Occipital lobe (tissue), 2 donors: Measurements from ENCODE around the gene CELSR2. TPM values are rescaled to one million over a fixed set of nuclear protein-coding genes. Genes with fewer than 3 reads are reported as not detected.
A peak's percentile ranks its signal among the peaks of the same experiment; 100 is the strongest.

Source experiments
- DNase-seq: peaks from one replicate; lab custom pipeline; 2025; lab: John Stamatoyannopoulos, UW
- total RNA-seq: library from RNA; depleted of rRNA; stranded (reverse); fragments of >200 nt; gene quantifications from one replicate; pipeline ENCODE4 v1.2.3, GENCODE V29; 2014

The CELSR2 gene
- total RNA-seq, 1 donor from 2014 or later = 41.8 TPM

DNA sequence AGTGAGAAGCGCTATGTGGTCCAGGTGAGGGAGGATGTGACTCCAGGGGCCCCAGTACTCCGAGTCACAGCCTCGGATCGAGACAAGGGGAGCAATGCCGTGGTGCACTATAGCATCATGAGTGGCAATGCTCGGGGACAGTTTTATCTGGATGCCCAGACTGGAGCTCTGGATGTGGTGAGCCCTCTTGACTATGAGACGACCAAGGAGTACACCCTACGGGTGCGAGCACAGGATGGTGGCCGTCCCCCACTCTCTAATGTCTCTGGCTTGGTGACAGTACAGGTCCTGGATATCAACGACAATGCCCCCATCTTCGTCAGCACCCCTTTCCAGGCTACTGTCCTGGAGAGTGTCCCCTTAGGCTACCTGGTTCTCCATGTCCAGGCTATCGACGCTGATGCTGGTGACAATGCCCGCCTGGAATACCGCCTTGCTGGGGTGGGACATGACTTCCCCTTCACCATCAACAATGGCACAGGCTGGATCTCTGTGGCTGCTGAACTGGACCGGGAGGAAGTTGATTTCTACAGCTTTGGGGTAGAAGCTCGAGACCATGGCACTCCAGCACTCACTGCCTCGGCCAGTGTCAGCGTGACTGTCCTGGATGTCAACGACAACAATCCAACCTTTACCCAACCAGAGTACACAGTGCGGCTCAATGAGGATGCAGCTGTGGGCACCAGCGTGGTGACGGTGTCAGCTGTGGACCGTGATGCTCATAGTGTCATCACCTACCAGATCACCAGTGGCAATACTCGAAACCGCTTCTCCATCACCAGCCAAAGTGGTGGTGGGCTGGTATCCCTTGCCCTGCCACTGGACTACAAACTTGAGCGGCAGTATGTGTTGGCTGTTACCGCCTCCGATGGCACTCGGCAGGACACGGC lies 2.2 kb downstream of the CELSR2 start:
- DNase-seq = no peak

- no peak for DNase-seq
Observed at GRCh38 chr1:109252167-109252892, 3.0 kb downstream of the CELSR2 start.

DNA sequence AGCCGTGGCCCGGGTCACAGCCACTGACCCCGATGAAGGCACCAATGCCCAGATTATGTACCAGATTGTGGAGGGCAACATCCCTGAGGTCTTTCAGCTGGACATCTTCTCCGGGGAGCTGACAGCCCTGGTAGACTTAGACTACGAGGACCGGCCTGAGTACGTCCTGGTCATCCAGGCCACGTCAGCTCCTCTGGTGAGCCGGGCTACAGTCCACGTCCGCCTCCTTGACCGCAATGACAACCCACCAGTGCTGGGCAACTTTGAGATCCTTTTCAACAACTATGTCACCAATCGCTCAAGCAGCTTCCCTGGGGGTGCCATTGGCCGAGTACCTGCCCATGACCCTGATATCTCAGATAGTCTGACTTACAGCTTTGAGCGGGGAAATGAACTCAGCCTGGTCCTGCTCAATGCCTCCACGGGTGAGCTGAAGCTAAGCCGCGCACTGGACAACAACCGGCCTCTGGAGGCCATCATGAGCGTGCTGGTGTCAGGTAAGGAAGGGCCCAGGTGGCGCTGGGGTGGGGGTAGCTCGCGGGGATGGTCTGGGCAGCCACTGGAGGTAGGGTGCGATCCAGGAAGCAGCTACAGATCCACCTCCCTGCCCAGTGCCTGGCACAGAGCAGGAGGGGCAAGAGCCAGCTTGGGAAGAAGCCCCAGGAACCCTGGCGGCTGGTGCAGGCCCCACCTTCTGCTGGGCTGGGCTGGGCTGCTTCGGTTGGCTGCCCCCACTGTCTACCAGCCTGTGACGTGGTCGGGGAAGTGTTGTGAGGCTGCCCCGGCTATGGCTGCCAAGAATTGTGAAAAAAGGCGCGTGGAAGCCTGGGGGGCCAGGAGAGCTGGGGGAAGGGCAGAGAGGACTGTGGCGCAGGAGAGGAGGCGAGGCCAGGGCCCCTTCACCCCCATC lies 3.8 kb downstream of the CELSR2 start:
- peak; percentile 81 for DNase-seq

DNA sequence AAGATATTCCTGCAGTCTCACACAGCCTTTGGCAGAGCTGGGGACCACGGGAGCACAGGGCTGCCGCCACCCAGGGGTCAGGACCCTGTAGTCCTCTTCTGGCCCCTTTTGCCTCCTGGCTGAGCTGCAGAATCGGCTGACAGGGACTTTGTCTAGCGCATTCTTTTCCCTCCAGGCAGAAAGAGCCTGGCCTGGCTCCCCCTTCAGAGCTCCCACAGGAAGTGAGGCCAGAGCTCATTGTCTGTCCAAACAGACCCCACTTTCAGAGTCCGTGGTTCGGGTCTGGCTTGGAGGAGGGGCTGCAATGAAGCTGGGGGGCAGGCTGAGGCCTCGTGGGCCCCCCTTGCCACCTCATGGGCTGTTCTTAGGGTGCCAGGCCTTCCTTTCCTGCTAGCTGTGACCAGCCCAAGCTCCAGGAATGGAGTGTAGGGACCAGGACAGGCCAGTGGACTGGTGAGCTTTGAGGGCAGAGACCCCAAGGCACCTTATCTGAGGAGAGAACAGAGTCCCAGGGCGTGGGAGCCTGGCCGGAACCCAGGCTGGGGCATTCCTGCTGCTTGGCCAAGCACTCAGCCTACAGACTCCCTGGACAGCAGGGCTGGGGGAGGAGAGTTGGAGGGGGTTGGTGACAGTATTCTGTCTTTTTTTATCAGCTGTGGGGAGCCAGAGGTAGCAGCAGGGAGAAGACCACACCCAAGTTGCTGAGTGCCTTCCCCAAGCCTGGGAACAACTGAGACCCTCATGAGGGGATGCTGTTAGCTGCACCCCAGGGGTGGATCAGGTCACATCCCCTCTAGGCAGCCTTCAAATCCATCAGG lies 4.7 kb downstream of the CELSR2 start:
- DNase-seq = no peak

DNA sequence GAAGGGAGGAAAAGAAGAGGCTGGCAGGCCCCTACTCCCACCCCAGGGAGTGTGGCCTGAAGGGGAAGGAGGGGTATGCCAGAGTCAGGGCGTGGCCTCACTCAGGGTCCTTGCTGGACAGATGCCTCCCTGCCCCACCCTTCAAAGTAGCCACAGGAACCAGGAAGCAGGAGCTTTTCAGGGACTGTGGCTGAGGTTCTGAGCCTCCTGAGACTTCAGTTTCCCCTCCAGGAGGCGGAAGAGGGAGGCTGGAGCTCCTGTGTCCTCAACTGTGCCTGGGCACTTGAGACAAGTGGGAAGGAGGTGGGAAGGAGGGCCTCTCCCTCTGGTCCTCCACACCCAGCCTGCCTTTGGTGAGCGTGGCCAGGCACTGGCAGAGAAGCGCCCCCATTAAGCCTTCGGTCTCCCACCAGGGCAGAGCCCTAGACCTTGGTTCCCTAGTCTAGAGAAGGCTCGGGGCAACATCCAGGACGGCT lies 5.3 kb downstream of the CELSR2 start:
- DNase-seq = no peak

GRCh38 chr1:109255097-109255651 lies 5.8 kb downstream of the CELSR2 start:
- no peak for DNase-seq

DNA sequence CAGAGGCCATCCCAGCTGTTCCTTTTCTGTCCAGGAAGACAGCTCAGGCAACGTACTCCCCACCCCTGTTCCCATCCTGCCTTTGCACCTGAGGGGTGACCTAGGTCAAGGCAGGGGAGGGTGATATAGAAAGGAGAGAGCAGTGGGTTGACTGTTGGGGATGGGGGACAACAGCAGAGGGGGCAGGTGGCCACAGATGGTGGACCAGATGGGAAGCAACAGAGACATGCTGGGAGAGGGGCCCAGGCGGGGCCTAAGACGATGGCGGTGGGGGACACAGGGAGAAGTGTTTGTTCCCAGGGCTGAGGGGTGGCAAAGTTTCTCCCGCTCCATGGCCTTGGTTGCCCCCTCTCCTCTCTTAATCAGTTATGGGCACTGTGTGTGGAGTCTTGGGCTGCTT lies 6.3 kb downstream of the CELSR2 start:
- no peak for DNase-seq

GRCh38 chr1:109256085-109256484 lies 6.7 kb downstream of the CELSR2 start:
- no peak for DNase-seq

DNA sequence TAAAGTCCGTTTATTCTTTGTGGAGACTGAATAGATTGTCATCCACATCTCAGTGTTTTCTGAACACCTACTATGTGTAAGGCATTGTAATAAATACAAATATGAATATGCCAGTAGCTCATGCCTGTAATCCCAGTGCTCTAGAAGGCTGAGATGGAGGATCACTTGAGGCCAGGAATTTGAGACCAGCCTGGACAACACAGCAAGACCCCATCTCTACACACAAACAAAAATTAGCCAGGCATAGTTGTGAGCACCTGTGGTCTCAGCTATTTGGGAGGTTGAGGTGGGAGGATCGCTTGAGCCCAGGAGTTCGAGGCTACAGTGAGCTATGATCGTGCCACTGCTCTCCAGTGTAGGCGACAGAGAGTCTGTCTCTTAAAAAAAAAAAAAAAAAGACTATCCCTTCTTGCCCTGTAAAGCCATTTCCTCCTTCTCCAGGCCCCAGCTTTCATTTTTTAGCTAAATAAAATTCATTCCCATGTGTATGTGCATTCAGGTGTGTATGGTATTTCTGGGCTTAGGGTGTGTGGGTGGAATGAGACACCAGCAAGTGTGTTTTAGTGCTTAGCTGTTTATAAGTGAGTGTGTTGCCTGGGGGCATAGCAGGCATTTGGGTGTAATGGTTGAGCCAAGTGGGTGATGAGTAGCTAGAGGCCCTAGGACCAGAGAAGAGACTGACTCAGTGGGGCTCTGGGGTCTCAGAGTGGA lies 7.8 kb downstream of the CELSR2 start:
- DNase-seq = no peak

- no peak for DNase-seq
Observed at GRCh38 chr1:109257682-109258421, 8.5 kb downstream of the CELSR2 start.

DNA sequence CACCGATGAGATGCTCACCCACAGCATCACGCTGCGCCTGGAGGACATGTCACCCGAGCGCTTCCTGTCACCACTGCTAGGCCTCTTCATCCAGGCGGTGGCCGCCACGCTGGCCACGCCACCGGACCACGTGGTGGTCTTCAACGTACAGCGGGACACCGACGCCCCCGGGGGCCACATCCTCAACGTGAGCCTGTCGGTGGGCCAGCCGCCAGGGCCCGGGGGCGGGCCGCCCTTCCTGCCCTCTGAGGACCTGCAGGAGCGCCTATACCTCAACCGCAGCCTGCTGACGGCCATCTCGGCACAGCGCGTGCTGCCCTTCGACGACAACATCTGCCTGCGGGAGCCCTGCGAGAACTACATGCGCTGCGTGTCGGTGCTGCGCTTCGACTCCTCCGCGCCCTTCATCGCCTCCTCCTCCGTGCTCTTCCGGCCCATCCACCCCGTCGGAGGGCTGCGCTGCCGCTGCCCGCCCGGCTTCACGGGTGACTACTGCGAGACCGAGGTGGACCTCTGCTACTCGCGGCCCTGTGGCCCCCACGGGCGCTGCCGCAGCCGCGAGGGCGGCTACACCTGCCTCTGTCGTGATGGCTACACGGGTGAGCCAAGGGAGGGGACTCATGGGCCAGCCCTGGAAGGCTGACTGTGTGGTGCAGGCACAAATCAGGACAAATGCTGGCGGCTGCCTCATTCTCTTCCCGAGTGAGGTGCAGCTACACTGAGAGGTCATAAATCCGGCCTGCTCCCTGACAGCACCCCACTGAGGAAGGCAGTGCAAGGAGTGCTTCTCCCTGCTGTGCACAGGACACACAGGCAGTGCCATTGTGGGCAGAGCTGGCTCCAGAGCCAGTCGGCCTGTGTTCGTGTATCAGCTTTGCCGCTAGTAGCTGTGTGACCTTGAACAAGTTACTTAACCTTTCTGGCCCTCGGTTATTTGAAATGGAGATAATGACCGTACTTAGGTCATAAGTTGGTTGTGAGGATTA lies 9.4 kb downstream of the CELSR2 start:
- no peak for DNase-seq

DNA sequence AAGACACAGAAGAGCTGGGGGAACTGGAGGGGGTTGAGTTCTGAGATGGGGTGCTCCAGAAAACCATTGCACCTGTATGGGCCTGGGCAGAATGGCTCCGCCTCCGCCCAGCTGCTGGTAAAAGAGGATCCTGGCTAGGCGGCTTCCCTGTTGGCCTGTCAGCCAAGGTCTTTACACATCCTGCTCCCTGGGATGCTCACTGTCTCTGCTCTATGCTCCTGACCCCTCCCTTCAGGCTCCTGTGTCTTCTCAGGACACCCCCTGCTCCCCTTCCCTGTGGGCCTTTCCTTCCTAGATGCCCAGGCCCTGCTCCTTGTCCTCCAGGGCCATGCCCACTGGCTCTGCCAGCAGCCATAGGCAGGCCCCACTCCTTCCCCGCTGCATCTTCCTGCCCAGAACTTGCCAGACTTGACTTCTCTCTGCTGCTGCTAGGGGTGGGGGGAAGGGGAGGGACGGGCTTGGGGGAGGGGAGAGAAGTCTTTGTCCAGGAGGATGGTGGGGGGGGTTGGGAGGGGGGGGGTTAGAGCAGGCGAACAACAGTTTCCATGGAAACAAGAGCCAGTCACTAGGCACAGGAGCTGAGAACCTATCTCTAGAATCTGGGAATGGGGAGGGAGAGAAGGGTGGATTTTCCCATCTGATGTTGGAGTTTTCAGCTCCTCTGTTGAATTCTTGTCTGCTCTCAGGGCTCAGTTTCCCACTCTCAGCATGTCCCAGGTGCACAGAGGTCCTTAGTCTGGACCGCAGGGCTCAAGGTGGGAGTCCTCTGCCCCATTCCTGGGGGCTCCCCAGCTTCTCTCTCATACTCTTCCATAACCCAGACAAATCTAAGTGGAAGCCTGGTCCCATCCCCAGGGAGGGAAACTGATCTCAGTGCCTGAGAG lies 10.6 kb downstream of the CELSR2 start:
- DNase-seq = no peak

- no peak for DNase-seq
Observed at GRCh38 chr1:109261006-109261405, 11.7 kb downstream of the CELSR2 start.

DNA sequence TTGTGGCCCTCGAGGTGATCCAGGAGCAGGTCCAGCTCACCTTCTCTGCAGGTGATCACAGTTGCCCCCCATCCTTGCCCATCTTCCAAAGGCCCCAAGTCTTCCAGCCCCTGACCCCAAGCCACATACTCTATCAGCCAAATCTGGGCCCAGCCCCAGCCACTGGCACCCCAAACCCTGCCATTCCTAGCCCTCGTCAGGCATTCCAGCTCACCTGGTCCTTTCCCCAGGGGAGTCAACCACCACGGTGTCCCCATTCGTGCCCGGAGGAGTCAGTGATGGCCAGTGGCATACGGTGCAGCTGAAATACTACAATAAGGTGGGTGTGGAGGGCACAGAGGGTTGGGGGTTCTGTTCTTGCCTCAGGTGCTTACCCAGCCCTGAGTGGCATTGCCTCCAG lies 12.2 kb downstream of the CELSR2 start:
- no peak for DNase-seq

- DNase-seq = no peak
Observed at GRCh38 chr1:109262231-109263055, 13.1 kb downstream of the CELSR2 start.

DNA sequence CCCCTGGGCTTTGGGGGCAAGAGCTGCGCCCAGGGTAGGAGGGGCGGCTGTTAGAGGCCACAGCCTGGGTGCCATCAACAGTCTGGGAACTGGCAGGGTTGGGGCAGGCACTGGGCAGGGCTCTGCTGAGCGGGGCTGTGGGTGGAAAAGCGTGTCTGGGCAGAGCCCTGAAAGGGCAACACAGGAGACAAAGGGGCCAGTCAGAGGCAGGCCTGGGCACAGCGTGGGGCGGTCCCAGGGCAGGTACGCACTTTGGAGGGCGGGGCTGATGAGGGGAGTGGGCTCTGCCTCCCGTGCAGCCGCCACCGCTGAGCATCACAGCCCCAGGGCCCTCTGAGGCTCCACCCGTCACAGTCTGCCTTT lies 13.9 kb downstream of the CELSR2 start:
- DNase-seq = no peak
